Hematopoietic multipotent progenitor cell treated with erythropoietin and hydrocortisone succinate and interleukin-3 and kit ligand, for 8 days (in vitro differentiated cells): ENCODE measurements around the gene EVX1.

Experiments
- DNase-seq: peaks from one replicate; pipeline ENCODE4 v3.0.0-alpha.2; 2015

Gene EVX1

DNA sequence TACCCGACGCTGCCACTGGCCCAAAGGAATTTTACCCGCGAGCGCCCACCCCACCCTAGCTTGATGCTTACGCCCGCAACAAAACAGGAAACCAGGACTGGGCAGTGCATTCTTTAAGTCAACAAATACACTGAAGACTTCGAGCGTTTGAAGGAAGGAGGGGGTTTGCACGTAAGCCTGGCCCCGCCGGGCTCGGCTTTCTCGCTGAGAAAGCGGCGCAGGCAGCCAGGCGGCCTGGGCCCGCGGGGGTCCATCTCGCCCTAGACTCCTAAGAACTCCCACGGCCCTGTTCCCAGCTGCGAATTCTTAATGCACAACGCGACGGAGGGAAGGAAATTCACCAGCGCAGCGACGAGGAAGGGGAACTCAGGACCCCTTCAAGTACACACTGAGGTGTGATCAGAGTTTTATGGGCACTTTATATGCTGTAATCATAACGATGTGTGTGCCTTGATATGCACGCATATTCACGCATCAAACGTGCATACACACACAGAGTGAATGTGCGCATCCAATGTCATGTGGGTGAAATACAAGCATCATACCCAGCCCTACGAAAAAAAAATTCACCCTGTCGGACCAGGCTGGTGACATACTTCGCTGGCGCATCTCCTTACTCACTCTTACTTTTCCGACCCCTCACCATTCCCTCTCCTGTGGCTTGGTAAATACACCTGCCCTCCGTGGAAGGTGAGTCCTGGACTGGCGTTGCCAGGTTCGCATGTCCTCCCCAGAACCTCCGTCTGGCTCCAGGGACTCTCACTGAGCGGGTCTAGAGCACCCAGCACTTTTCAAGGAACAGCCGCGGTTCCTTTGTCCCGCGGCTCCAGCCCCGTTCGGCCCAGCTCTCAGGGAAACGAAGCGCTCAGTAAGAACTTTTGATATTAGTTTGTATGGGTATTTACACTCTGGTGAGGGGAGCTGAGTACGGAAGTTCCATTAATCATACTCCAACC, 37.0 kb upstream of the EVX1 start:
- no peak for DNase-seq

- DNase-seq, result no peak
Measured at GRCh38 chr7:27207348-27207985, 35.1 kb upstream of the EVX1 start.

- no peak for DNase-seq
Measured at GRCh38 chr7:27208998-27209397, 33.6 kb upstream of the EVX1 start.

GRCh38 chr7:27209933-27210440, 32.6 kb upstream of the EVX1 start:
- DNase-seq, result no peak

DNA sequence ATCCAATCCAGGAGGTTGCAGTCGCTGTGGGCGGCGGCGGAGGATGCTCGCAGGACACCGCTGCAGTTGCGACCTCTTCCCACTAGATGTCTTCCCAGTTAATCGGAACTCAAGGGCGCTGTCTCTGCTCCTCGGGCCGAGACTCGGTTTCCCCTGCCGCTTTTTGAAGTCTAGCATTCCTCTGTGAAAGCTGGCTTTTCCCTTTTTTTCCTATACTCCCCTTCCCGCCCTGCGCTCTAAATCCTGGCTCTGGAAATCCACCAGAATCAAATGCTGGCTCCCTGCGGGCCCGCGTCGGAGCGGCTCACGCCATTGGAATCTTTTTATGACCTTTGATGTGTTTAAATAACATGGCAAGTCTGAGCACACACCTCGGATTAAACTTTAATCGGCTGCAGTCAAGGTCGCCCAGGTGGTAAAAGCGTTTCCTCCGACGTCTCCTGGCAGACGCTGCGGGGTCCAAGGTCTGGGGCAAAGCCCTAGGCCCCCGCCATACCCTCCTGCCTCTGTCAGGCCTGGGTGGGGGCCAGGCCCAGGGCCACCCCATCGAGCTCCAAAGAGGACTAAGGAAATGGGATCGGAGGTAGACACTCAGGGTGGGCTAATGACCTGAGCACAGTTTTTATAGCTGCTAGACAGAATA, 32.0 kb upstream of the EVX1 start:
- peak; percentile 41 for DNase-seq

DNA sequence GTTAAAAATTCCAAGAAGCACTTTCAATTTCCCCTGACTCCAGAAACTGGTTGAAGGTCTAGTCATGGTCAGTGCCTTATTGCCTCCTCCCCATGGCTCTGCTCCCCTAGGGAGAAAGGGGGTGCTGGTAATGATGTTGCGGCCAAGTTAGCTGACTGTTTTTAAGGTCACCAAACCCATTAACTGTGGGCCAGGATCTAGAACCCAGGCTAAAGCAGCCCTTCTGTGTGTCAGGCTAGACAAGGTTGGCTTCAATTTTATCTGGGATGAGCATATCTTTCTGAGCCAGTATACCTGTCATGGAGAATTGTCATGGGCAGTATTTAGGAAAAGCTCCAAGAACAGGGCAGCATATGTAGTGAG, 31.5 kb upstream of the EVX1 start:
- DNase-seq, result no peak

GRCh38 chr7:27211764-27212204, 30.8 kb upstream of the EVX1 start:
- DNase-seq, result no peak

- no peak for DNase-seq
Measured at GRCh38 chr7:27212497-27213432, 29.8 kb upstream of the EVX1 start.

- no peak for DNase-seq
Measured at GRCh38 chr7:27213433-27214238, 29.0 kb upstream of the EVX1 start.

GRCh38 chr7:27214239-27214950, 28.2 kb upstream of the EVX1 start:
- DNase-seq, result no peak

GRCh38 chr7:27215356-27215755, 27.2 kb upstream of the EVX1 start:
- DNase-seq, result no peak

- no peak for DNase-seq
Measured at GRCh38 chr7:27217951-27218350, 24.7 kb upstream of the EVX1 start.

DNA sequence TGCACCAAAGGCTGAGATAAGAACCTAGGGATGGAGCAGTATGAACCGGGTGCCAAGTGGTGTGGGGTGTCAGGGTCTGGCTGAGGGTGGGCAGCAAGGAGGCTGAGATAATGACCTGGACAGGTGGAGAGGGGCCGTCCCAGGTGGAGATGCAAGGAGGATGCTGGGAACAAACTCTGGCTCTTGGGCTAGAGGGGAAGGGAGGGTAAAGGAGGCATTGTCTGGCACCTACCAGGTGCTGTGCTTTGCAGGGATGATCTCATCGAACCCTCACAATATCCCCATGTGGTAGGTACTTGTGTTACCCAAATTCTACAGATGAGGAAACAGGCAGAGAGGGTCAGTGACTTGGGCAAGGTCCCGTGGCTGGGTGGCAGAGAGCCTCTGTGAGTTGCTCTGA, 22.8 kb upstream of the EVX1 start:
- no peak for DNase-seq

GRCh38 chr7:27220440-27220955, 22.1 kb upstream of the EVX1 start:
- no peak for DNase-seq

DNA sequence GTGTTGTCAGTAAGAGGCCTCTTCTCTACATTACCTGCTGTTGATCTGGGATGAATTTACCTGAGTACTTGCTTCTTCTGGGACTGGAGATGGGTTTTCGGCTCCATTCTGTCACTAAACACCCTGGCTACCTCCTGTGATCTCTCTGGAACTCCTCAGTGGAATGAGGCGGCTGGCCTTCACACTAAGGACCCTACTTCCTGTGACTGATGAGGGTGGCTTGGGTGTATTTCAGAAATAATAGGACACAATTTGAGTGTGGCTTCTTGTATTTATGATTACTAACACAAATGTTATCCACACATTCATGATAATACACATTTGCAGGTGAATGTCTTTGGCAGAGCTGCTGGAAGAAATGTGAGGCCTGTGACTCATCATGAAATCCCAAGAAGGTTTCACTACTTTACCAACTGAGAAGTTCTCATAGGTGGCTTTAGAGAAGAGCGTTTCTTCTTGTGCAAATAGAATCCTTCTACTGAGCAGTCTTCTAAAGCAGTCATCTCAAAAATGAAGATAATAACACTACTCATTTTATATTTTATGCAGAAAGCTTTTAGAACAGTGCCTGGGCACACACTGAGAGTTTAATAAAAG, 21.3 kb upstream of the EVX1 start:
- no peak for DNase-seq

DNA sequence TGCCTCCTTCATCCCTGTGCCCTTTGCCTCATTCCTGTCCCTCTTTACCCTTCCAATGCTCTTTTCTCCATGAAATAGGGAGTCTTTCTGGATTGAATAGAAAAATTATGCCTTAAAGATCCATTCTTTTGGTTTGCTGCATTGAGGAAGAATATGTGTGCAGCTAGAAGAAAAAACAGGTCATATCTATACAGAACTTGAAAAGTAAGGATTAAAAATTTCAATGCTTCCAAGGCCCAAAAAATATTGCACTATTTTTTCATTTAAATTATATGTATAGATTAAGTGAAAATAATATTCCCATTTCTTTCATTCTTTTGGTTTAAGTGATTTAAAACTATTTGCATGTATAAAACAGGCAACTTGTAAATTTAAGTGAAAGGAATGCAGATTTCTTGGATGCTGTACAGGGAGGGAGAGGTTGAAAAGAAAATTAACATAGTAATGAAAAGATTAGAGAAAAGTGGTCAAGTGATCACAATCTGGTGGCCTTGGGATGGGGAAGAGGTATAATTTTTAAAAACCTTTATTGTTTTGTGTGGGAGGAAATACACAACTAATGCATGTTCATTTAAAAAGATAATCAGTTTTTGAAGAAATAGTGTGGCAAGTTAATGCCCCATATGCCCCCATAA, 18.5 kb upstream of the EVX1 start:
- no peak for DNase-seq

DNA sequence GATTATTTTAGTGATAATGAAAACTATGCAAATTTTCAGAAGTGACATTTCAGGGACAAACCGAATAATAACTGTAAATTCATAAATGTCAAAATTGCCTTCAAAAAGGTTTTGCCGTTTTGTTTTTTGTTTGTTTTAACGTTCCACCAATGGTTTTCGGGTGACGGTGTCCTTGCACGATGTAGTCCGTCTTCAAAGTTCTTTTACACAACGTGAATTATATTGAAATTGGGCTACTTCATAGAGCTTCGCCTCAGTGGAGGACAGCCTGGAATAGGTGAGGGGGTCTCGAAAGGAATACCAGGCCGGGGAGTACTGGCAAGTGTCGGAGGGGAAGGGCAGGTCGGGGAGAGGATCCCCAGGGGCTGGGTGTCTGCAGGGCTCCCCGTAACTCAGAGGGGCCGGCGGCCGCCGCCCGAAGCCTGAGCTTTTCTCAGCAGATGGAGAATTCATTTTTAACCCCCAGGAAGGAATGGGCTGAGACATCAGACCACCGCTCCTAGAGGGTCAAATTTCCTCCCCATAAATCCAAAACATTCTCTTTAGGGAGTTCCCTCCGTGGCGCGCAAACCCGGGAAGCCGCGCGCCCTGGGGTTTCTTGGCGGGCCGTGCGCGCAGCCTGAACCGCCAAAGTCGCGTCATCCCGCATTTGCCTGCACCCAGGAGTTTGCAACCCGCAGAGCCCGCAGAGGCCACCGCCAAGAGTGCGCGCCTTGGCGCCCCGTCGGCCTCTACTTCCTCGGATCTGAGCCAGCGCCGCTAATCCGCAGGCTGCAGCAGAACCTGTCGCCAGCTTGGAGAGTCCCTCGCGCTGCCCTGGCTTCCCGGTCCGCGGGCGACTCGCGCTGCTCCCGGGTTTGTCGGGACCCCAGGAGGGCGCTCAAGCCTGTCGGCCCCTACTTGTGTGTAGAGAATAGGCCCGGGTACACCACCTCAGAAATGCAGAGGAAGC, 17.3 kb upstream of the EVX1 start:
- no peak for DNase-seq

- no peak for DNase-seq
Measured at GRCh38 chr7:27229448-27229847, 13.2 kb upstream of the EVX1 start.
